Nephron (organoid): Measurements from ENCODE around the gene CACNA1C.

Source experiments
- H3K27ac Mint-ChIP-seq, 3 experiments: 2 replicates each; pipeline ENCODE4 v1.8.0; 2020; ENCODE audit warnings: mixed read lengths in 3 of 3, mild to moderate bottlenecking in 2 of 3, moderate library complexity in 1 of 3
- H3K27me3 Mint-ChIP-seq: 2 replicates; pipeline ENCODE4 v1.8.0; 2021; ENCODE audit warnings: low read depth, mild to moderate bottlenecking, moderate library complexity, mixed read lengths
- H3K36me3 Mint-ChIP-seq: 2 replicates; pipeline ENCODE4 v1.8.0; 2020; ENCODE audit warnings: low read depth, mixed read lengths
- H3K4me1 Mint-ChIP-seq: 2 replicates; pipeline ENCODE4 v1.8.0; 2020; ENCODE audit warnings: mixed read lengths
- H3K4me3 Mint-ChIP-seq, 3 experiments: 2 replicates each; pipeline ENCODE4 v1.8.0; 2020; ENCODE audit warnings: mild to moderate bottlenecking in 3 of 3, mixed read lengths in 3 of 3, moderate library complexity in 2 of 3
- H3K9me3 Mint-ChIP-seq: 2 replicates; pipeline ENCODE4 v1.8.0; 2020; ENCODE audit warnings: mixed read lengths
- CTCF ChIP-seq, 3 experiments: fragments of 200-600 bp; sonication (generic); IDR thresholded peaks; one replicate each; pipeline ENCODE4 v1.5.0; 2021; ENCODE audit warnings: antibody characterized with exemption in 3 of 3; ENCODE audit not compliant: unreplicated experiment in 3 of 3

CACNA1C gene

DNA sequence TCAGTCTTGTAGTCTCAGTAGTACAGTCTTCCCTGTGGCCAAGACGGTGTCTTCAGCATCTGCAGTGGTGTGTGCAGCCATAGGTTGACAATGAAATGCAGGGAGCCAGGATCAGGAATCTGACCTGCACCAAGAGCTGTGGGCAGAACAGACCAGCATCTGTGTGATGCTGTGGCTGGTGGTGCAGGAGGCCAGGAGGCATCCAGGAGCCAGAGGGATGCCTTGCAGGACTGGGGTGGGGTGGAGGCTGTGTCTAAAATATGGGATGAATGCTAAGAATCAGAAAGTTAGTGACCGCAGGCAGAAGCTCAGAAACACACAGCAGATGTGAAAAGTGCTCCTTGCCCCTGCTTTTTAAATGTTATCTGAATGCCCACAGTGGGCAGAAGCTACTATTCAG, 209.7 kb downstream of the CACNA1C start:
- no peak overlapping the region for H3K4me3 Mint-ChIP-seq
- peaks cover 30% of the 10 kb centered on the region for H3K4me1 Mint-ChIP-seq
- peaks cover 5% of the 10 kb centered on the region for H3K27me3 Mint-ChIP-seq
- no peak for TF ChIP-seq CTCF (IDR thresholded peaks at IDR 0.05; ENCODE audit: unreplicated experiment in 3 of 3)
- no peak overlapping the region for H3K27ac Mint-ChIP-seq
- H3K36me3 Mint-ChIP-seq: peaks cover 3% of the 10 kb centered on the region
- H3K9me3 Mint-ChIP-seq: peaks cover 5% of the 10 kb centered on the region

GRCh38 chr12:2263901-2264300, 211.1 kb downstream of the CACNA1C start:
- Mint-ChIP-seq H3K4me3 (no peak overlapping the region), H3K27me3 (peaks cover 5% of the 10 kb centered on the region), H3K36me3 (no peaks in the 10 kb centered on the region), H3K27ac (no peak overlapping the region), H3K4me1 (peaks cover 43% of the 10 kb centered on the region), H3K9me3 (no peaks in the 10 kb centered on the region)
- no peak for TF ChIP-seq CTCF (IDR thresholded peaks at IDR 0.05; ENCODE audit: unreplicated experiment in 3 of 3)

GRCh38 chr12:2264651-2265232, 212.0 kb downstream of the CACNA1C start:
- H3K36me3 Mint-ChIP-seq: no peaks in the 10 kb centered on the region
- peaks cover 5% of the 10 kb centered on the region for H3K27me3 Mint-ChIP-seq
- H3K9me3 Mint-ChIP-seq: no peaks in the 10 kb centered on the region
- no peak overlapping the region for H3K4me3 Mint-ChIP-seq
- peak overlapping the region; percentile 12 to 53 (median 53) for H3K27ac Mint-ChIP-seq
- H3K4me1 Mint-ChIP-seq: peaks cover 41% of the 10 kb centered on the region
- TF ChIP-seq CTCF (IDR thresholded peaks at IDR 0.05; ENCODE audit: unreplicated experiment in 3 of 3): no peak

DNA sequence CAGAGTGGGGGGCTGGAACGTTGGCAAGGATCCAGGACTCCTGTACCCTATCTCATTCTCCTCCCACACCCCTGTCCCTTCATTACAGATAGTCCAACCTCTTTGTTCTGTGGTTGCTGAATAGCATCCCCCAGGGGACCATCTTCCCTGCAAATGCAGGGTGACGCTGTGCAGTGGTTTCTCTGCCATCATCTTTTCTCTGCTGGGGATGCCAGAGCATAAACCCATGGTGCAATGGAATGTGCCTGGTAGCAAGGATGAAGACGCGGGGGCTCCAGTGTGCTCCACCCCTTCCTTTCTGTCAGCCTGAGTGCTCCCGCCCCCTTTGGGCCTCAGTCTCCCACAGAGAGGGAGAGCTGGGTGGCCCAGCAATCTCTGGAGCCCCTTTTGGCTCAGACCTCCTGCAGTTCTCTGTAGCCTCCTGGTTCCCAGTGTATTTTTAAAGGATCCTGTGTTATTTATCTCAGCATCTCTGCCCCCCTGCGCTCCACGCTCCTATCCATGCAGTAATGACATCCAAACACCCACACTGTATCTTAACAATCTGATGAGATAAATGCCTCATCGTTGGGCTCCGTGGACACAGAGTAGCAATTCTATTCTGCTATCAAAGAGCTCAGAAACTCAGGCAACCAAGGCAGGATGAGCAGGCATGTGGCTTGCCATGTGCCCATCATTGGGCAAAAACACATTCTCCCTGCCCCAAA, 212.8 kb downstream of the CACNA1C start:
- no peak for TF ChIP-seq CTCF (IDR thresholded peaks at IDR 0.05; ENCODE audit: unreplicated experiment in 3 of 3)
- Mint-ChIP-seq H3K4me1 (peaks cover 41% of the 10 kb centered on the region), H3K27me3 (peaks cover 5% of the 10 kb centered on the region), H3K9me3 (no peaks in the 10 kb centered on the region), H3K4me3 (no peak overlapping the region), H3K36me3 (no peaks in the 10 kb centered on the region), H3K27ac (peak overlapping the region in 1 of 3 experiments; percentile 53)

DNA sequence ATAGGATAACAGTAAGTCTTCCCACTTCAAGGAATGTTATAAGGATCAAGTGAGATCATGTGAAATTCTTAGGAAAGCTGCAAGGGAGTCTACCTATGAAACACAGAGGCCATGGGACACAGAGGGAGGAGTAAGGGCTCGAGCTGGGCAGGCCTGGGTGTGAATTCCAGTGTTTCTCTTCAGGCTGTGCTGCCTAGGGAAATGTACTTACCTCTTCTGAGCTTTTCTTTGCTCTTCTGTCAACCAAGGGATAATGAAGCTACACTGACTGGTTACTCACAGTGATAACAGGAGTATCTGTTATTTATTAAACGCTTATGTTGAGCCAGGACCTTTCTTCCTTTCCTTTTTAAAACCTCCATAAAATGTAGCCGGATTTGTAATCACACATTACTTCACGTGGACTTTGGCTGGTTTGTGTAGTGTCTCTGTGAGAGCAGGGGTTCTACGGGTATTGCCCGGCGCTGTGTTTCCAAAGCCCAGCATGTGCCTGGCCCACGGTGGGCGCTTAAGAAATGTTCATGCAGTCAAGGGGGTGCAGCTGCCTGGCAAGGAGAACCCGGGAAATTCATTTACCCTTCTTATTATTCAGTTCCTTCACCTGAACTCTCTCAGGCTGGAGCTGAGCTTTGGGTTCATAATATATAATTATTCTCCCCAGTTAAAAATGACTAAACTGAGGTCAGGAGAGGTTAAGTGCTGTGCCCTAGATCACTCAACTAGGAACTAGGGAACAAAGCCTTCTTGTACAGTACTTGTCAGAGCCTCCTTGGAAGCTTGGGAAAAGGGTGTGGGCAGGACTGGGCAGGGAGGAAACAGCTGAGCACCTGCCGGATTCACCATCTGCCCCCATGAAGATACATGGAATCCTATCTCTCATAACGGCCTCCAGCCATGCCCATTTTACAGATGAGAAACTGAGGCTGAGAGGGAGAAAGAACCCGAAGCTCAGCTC, 214.2 kb downstream of the CACNA1C start:
- TF ChIP-seq CTCF (IDR thresholded peaks at IDR 0.05; ENCODE audit: unreplicated experiment in 3 of 3): no peak
- Mint-ChIP-seq H3K27ac (peak overlapping the region; percentile 52 to 61 (median 60)), H3K4me3 (no peak overlapping the region), H3K36me3 (no peaks in the 10 kb centered on the region), H3K27me3 (peaks cover 5% of the 10 kb centered on the region), H3K4me1 (peaks cover 41% of the 10 kb centered on the region), H3K9me3 (no peaks in the 10 kb centered on the region)
